K562 (cell line): ENCODE results near the gene LUZP1. TPM values are rescaled to one million over a fixed set of nuclear protein-coding genes. Genes with fewer than 3 reads are reported as not detected.
A peak's percentile ranks its signal among the peaks of the same experiment; 100 is the strongest.

ENCODE experiments used
- ATAC-seq: fragments of 200-7000 bp; cut with Tn5 transposase; 3 replicates; pipeline ENCODE4 v1.9.1; 2020; ENCODE audit warnings: moderate library complexity
- BruUV-seq: library from RNA; stranded (reverse); fragments of 400-500 nt; replicated peaks from 2 replicates; lab custom pipeline; 2021; lab: Mats Ljungman, UMichigan
- CTCF ChIA-PET: fragments of 300-600 bp; formaldehyde crosslinking; extraction: SDS; loops from one replicate; lab custom pipeline; 2021; ENCODE audit warnings: low intra/inter-chr PET ratio; lab: Yijun Ruan, JAX
- POLR2A ChIA-PET: fragments of 300-600, 350-650 bp; sonication (Branson Sonifier 250); formaldehyde crosslinking; extraction: SDS; loops from one replicate; lab custom pipeline; 2021; ENCODE audit warnings: antibody characterized with exemption, inconsistent platforms; lab: Yijun Ruan, JAX
- DNase-seq, 4 experiments: peaks; one replicate each; pipeline versions ENCODE4 v3.0.0 to v3.0.0-alpha.2; 2011 to 2018; ENCODE audit warnings: low spot score in 3 of 4, mixed read lengths in 3 of 4; ENCODE audit errors: extremely low read depth in 1 of 4
- FAIRE-seq: peaks from 2 replicates; lab custom pipeline; 2011; peaks lifted over from hg19 to GRCh38; lab: Jason Lieb, UNC
- H2AFZ ChIP-seq: 2 replicates; pipeline ENCODE4 v1.6.0; 2011; ENCODE audit warnings: low read depth, low read length, control low read depth, inconsistent platforms
- H3K27ac ChIP-seq: fragments of 200-600 bp; 3 replicates; pipeline ENCODE4 v1.8.0; 2011; ENCODE audit warnings: low read depth, mild to moderate bottlenecking, control low read depth, inconsistent platforms, low read length, moderate library complexity, mixed read lengths; ENCODE audit errors: extremely low read depth
- H3K27me3 ChIP-seq, 2 experiments: fragments of 300-600 bp in 1 of 2; 2 replicates in 1 of 2; 3 replicates in 1 of 2; pipeline versions ENCODE4 v1.6.0 to v1.8.0; 2011; ENCODE audit warnings: inconsistent platforms in 2 of 2, low read length in 2 of 2, mild to moderate bottlenecking in 1 of 2, mixed read lengths in 1 of 2, moderate library complexity in 1 of 2; ENCODE audit not compliant: control insufficient read depth in 2 of 2, insufficient read depth in 2 of 2
- H3K36me3 ChIP-seq: fragments of 300-600 bp; 3 replicates; pipeline ENCODE4 v1.8.0; 2011; ENCODE audit warnings: mild to moderate bottlenecking, low read length, inconsistent platforms; ENCODE audit not compliant: control insufficient read depth, insufficient read depth
- H3K4me1 ChIP-seq, 2 experiments: fragments of 200-600 bp in 1 of 2; replicated peaks in 1 of 2; 2 replicates in 1 of 2; 3 replicates in 1 of 2; pipeline versions ENCODE4 v1.5.1 to v1.8.0; 2011; ENCODE audit warnings: inconsistent platforms in 2 of 2, low read length in 2 of 2, mild to moderate bottlenecking in 1 of 2, mixed read lengths in 1 of 2, moderate library complexity in 1 of 2; ENCODE audit not compliant: control insufficient read depth in 2 of 2, insufficient read depth in 2 of 2
- H3K4me2 ChIP-seq: 2 replicates; pipeline ENCODE4 v1.6.1; 2011; ENCODE audit warnings: low read length, control low read depth, inconsistent platforms, mixed read lengths; ENCODE audit not compliant: insufficient read depth
- H3K4me3 ChIP-seq: fragments of 200-600 bp; sonication (generic), shearing (Covaris generic); 2 replicates; pipeline ENCODE4 v1.5.1; 2016; ENCODE audit warnings: control low read depth, inconsistent platforms
- H3K79me2 ChIP-seq: fragments of 200-600 bp; 3 replicates; pipeline ENCODE4 v1.8.0; 2011; ENCODE audit warnings: low read length, inconsistent platforms; ENCODE audit not compliant: control insufficient read depth, insufficient read depth
- H3K9ac ChIP-seq, 2 experiments: 2 replicates each; pipeline versions ENCODE4 v1.6.0 to v1.6.1; 2011; ENCODE audit warnings: low read depth in 2 of 2, low read length in 2 of 2, control low read depth in 1 of 2, inconsistent platforms in 1 of 2, mild to moderate bottlenecking in 1 of 2, mixed read lengths in 1 of 2; ENCODE audit not compliant: insufficient read depth in 1 of 2
- H3K9me1 ChIP-seq: one replicate; pipeline ENCODE4 v1.6.0; 2011; ENCODE audit warnings: inconsistent platforms, mild to moderate bottlenecking, low read length, moderate library complexity; ENCODE audit not compliant: control insufficient read depth, insufficient read depth
- H3K9me3 ChIP-seq: replicated peaks from 2 replicates; pipeline ENCODE4 v1.5.1; 2011; ENCODE audit warnings: low read depth, low read length, inconsistent platforms; ENCODE audit not compliant: control insufficient read depth, insufficient read depth
- H4K20me1 ChIP-seq: replicated peaks from 2 replicates; pipeline ENCODE4 v1.6.1; 2011; ENCODE audit warnings: low read length, inconsistent platforms, mixed read lengths; ENCODE audit not compliant: control insufficient read depth, insufficient read depth
- NFYB ChIP-seq: IDR thresholded peaks from 2 replicates; pipeline ENCODE4 v1.6.1; 2011; ENCODE audit warnings: mild to moderate bottlenecking, moderate library complexity; ENCODE audit not compliant: insufficient read length; ENCODE audit errors: extremely low read depth
- ZKSCAN1 ChIP-seq: fragments of 150-350 bp; IDR thresholded peaks from 2 replicates; pipeline ENCODE4 v1.6.1; 2016; ENCODE audit warnings: low read depth, low read length
- WGBS: fragments of 100-300 bp; shearing (Covaris generic); methylation state at CpG from one replicate; pipeline ENCODE4 v1.1.6; 2016; ENCODE audit warnings: low coverage, mixed read lengths; ENCODE audit not compliant: insufficient coverage; ENCODE audit errors: missing lambda C conversion rate; 5-methylcytosine and 5-hydroxymethylcytosine counted together
- in situ Hi-C: fragments of 300-500 bp; cut with MboI; formaldehyde crosslinking; loops from 4 replicates; pipeline ENCODE4 v1.15.0; 2018; ENCODE audit warnings: inconsistent platforms, mixed read lengths
- intact Hi-C: fragments of 100-400 bp; cut with micrococcal nuclease; formaldehyde crosslinking; loops from 2 replicates; pipeline ENCODE4 v1.14.2; 2022
- microRNA-seq: library from miRNA; unstranded; fragments of <30 nt; microRNA quantifications from one replicate; pipeline ENCODE4, GENCODE V29; 2018; ENCODE audit warnings: borderline microRNAs expressed
- polyA plus RNA-seq, 8 experiments: library from polyadenylated mRNA; depleted of rRNA in 4 of 8; stranded (reverse) in 5 of 8; unstranded in 3 of 8; fragments of >200 nt; fragmentation: Nextera tagmentation in 2 of 8; fragmentation: Illumina TruSeq in 1 of 8; extraction: Ambion mirVana in 2 of 8; extraction: Trizol in 1 of 8; gene quantifications; 2 replicates each; pipeline versions ENCODE4 v1.2.1 to v1.2.3, GENCODE V29; 2011 to 2014; ENCODE audit warnings: inconsistent platforms in 1 of 8, missing spikeins in 1 of 8
- small RNA-seq: library from RNA; depleted of rRNA; stranded (forward); fragments of <200 nt; gene quantifications from one replicate; pipeline ENCODE3, GENCODE V24; 2014
- total RNA-seq, 7 experiments: library from RNA; depleted of rRNA in 6 of 7; stranded (reverse); fragments of >200 nt in 6 of 7; fragmentation: Illumina TruSeq in 2 of 7; extraction: Trizol in 2 of 7; gene quantifications; 2 replicates each; pipeline versions ENCODE4 v1.2.1 to v1.2.3, GENCODE V29; 2011 to 2021; ENCODE audit warnings: low replicate concordance in 1 of 7

The LUZP1 gene
- total and polyA plus RNA-seq, 9 of the 15 experiments (the other 6 are each of a cell fraction or from before 2014, with no cell fraction given), result 6.5 to 19.1 (median 12.4) TPM

GRCh38 chr1:23035823-23036452 lies 132.7 kb downstream of the LUZP1 start:
- POLR2A ChIA-PET, result interaction anchor here (0.6 kb wide), 1 partner anchor 983 kb away, joined by 3 read pairs; no protein-coding TSS in a partner anchor
- no TSS peak for BruUV-seq
- no peak overlapping the region for H3K4me2 ChIP-seq

More at GRCh38 chr1:23035823-23036452, 132.7 kb downstream of the LUZP1 start:
- Histone ChIP-seq H3K4me3 (no peak overlapping the region), H3K27ac (no peak overlapping the region), H3K4me1 (peaks cover 0 to 7% of the 10 kb centered on the region in 2 experiments; a peak in 1 of 5 replicates), H3K27me3 (no peaks in the 10 kb centered on the region), H3K9me1 (peaks cover 4% of the 10 kb centered on the region), H3K9me3 (no peaks in the 10 kb centered on the region), H3K79me2 (peaks cover 99% of the 10 kb centered on the region), H3K9ac (no peak overlapping the region), H4K20me1 (peaks cover 8% of the 10 kb centered on the region; the same call in 1 of the 2 replicates), H2AFZ (no peak overlapping the region), H3K36me3 (peaks cover 23% of the 10 kb centered on the region; the same call in 1 of the 3 replicates)
- in situ Hi-C loops, result no loop called here
- DNase-seq (no peak), ATAC-seq (no peak), FAIRE-seq (no peak)
- WGBS, result 71% methylated on average over 2 of the region's 2 CpGs
- TF ChIP-seq ZKSCAN1 (peak; percentile 76), NFYB (no peak)
- intact Hi-C loops, result no loop called here
- CTCF ChIA-PET, result no interaction called here

Small RNA genes lying within 50 kb of the gene (microRNA-seq; reads per million reads assigned to microRNA genes)
- gene MIR3115 (0.91 reads per million, percentile 4 among the genes with 10 or more reads in this experiment), gene MIR4419A (not detected)

Small RNA genes lying within 50 kb of the gene (small RNA-seq; reads per million reads assigned to genes)
- 0.44 reads per million, percentile 16 among the genes with 10 or more reads in this experiment for gene MIR3115
- not detected for gene MIR4419A
- not detected for gene RNU6-135P
- not detected for gene RNU6-514P

Other genes with a start within 250 kb of the LUZP1 start
- not detected in 2 replicates for gene LACTBL1, start 196.0 kb downstream of the LUZP1 start, total RNA-seq (2014; rRNA removed)
- gene LACTBL1, start 196.0 kb downstream of the LUZP1 start, total RNA-seq (2014; rRNA removed; fragmentation: Illumina TruSeq; extraction: Trizol), result not detected in 2 replicates
- not detected in 2 replicates for gene LACTBL1, start 196.0 kb downstream of the LUZP1 start, total RNA-seq (2015; rRNA removed; fragmentation: Illumina TruSeq; extraction: Trizol)
- not detected in 2 replicates for gene LACTBL1, start 196.0 kb downstream of the LUZP1 start, total RNA-seq (2021)
- gene LACTBL1, start 196.0 kb downstream of the LUZP1 start, polyA plus RNA-seq (2011; rRNA removed), result not detected in 2 replicates
- not detected in 2 replicates for gene LACTBL1, start 196.0 kb downstream of the LUZP1 start, polyA plus RNA-seq (2014; fragmentation: Illumina TruSeq; extraction: Trizol)
- gene LACTBL1, start 196.0 kb downstream of the LUZP1 start, polyA plus RNA-seq (2014; fragmentation: Nextera tagmentation; extraction: Ambion mirVana), result not detected
- gene LACTBL1, start 196.0 kb downstream of the LUZP1 start, polyA plus RNA-seq (2014; rRNA removed), result not detected in 2 replicates
- gene TEX46, start 153.0 kb downstream of the LUZP1 start, total RNA-seq (2014; rRNA removed), result not detected in 2 replicates
- not detected in 2 replicates for gene TEX46, start 153.0 kb downstream of the LUZP1 start, total RNA-seq (2014; rRNA removed; fragmentation: Illumina TruSeq; extraction: Trizol)
- gene TEX46, start 153.0 kb downstream of the LUZP1 start, total RNA-seq (2015; rRNA removed; fragmentation: Illumina TruSeq; extraction: Trizol), result not detected in 2 replicates
- 0.54 and 0.64 TPM in 2 replicates for gene TEX46, start 153.0 kb downstream of the LUZP1 start, total RNA-seq (2021)
- gene TEX46, start 153.0 kb downstream of the LUZP1 start, polyA plus RNA-seq (2011; rRNA removed), result not detected in 2 replicates
- 0.42 TPM in 1 of 2 replicates, not detected in the other for gene TEX46, start 153.0 kb downstream of the LUZP1 start, polyA plus RNA-seq (2014; fragmentation: Illumina TruSeq; extraction: Trizol)
- not detected for gene TEX46, start 153.0 kb downstream of the LUZP1 start, polyA plus RNA-seq (2014; fragmentation: Nextera tagmentation; extraction: Ambion mirVana)
- gene TEX46, start 153.0 kb downstream of the LUZP1 start, polyA plus RNA-seq (2014; rRNA removed), result 0.54 TPM in 1 of 2 replicates, not detected in the other
- gene KDM1A, start 149.4 kb downstream of the LUZP1 start, total RNA-seq (2014; rRNA removed), result 171 and 175 TPM in 2 replicates
- 167 and 168 TPM in 2 replicates for gene KDM1A, start 149.4 kb downstream of the LUZP1 start, total RNA-seq (2014; rRNA removed; fragmentation: Illumina TruSeq; extraction: Trizol)
- gene KDM1A, start 149.4 kb downstream of the LUZP1 start, total RNA-seq (2015; rRNA removed; fragmentation: Illumina TruSeq; extraction: Trizol), result 181 TPM in 2 replicates
- 151 and 165 TPM in 2 replicates for gene KDM1A, start 149.4 kb downstream of the LUZP1 start, total RNA-seq (2021)
- 176 and 177 TPM in 2 replicates for gene KDM1A, start 149.4 kb downstream of the LUZP1 start, polyA plus RNA-seq (2011; rRNA removed)
- 143 and 168 TPM in 2 replicates for gene KDM1A, start 149.4 kb downstream of the LUZP1 start, polyA plus RNA-seq (2014; fragmentation: Illumina TruSeq; extraction: Trizol)
- gene KDM1A, start 149.4 kb downstream of the LUZP1 start, polyA plus RNA-seq (2014; fragmentation: Nextera tagmentation; extraction: Ambion mirVana), result 10 to 100 TPM; 59.2 to 70.3 TPM
- gene KDM1A, start 149.4 kb downstream of the LUZP1 start, polyA plus RNA-seq (2014; rRNA removed), result 135 and 142 TPM in 2 replicates
- not detected in 2 replicates for gene HTR1D, start 48.6 kb upstream of the LUZP1 start, total RNA-seq (2014; rRNA removed)
- gene HTR1D, start 48.6 kb upstream of the LUZP1 start, total RNA-seq (2014; rRNA removed; fragmentation: Illumina TruSeq; extraction: Trizol), result not detected in 2 replicates
- not detected in 2 replicates for gene HTR1D, start 48.6 kb upstream of the LUZP1 start, total RNA-seq (2015; rRNA removed; fragmentation: Illumina TruSeq; extraction: Trizol)
- gene HTR1D, start 48.6 kb upstream of the LUZP1 start, total RNA-seq (2021), result 0.04 TPM in 1 of 2 replicates, not detected in the other
- 0.04 and 0.08 TPM in 2 replicates for gene HTR1D, start 48.6 kb upstream of the LUZP1 start, polyA plus RNA-seq (2011; rRNA removed)
- 0.09 TPM in 1 of 2 replicates, not detected in the other for gene HTR1D, start 48.6 kb upstream of the LUZP1 start, polyA plus RNA-seq (2014; fragmentation: Illumina TruSeq; extraction: Trizol)
- under 1 TPM in 1 of 2 experiments, not detected in 1; 0.03 TPM for gene HTR1D, start 48.6 kb upstream of the LUZP1 start, polyA plus RNA-seq (2014; fragmentation: Nextera tagmentation; extraction: Ambion mirVana)
- 0.08 and 0.09 TPM in 2 replicates for gene HTR1D, start 48.6 kb upstream of the LUZP1 start, polyA plus RNA-seq (2014; rRNA removed)
- gene HNRNPR, start 175.4 kb upstream of the LUZP1 start, total RNA-seq (2014; rRNA removed), result 212 and 244 TPM in 2 replicates
- gene HNRNPR, start 175.4 kb upstream of the LUZP1 start, total RNA-seq (2014; rRNA removed; fragmentation: Illumina TruSeq; extraction: Trizol), result 301 and 338 TPM in 2 replicates
- gene HNRNPR, start 175.4 kb upstream of the LUZP1 start, total RNA-seq (2015; rRNA removed; fragmentation: Illumina TruSeq; extraction: Trizol), result 321 and 351 TPM in 2 replicates
- 238 and 253 TPM in 2 replicates for gene HNRNPR, start 175.4 kb upstream of the LUZP1 start, total RNA-seq (2021)
- gene HNRNPR, start 175.4 kb upstream of the LUZP1 start, polyA plus RNA-seq (2011; rRNA removed), result 270 and 360 TPM in 2 replicates
- gene HNRNPR, start 175.4 kb upstream of the LUZP1 start, polyA plus RNA-seq (2014; fragmentation: Illumina TruSeq; extraction: Trizol), result 318 and 372 TPM in 2 replicates
- 10 to 100 TPM; 80.9 to 93.4 TPM for gene HNRNPR, start 175.4 kb upstream of the LUZP1 start, polyA plus RNA-seq (2014; fragmentation: Nextera tagmentation; extraction: Ambion mirVana)
- gene HNRNPR, start 175.4 kb upstream of the LUZP1 start, polyA plus RNA-seq (2014; rRNA removed), result 321 and 349 TPM in 2 replicates
- gene ZNF436, start 201.0 kb upstream of the LUZP1 start, total RNA-seq (2014; rRNA removed), result 6.2 and 7.0 TPM in 2 replicates
- gene ZNF436, start 201.0 kb upstream of the LUZP1 start, total RNA-seq (2014; rRNA removed; fragmentation: Illumina TruSeq; extraction: Trizol), result 8.3 and 9.4 TPM in 2 replicates
- gene ZNF436, start 201.0 kb upstream of the LUZP1 start, total RNA-seq (2015; rRNA removed; fragmentation: Illumina TruSeq; extraction: Trizol), result 11.3 and 11.9 TPM in 2 replicates
- gene ZNF436, start 201.0 kb upstream of the LUZP1 start, total RNA-seq (2021), result 6.9 and 7.4 TPM in 2 replicates
- gene ZNF436, start 201.0 kb upstream of the LUZP1 start, polyA plus RNA-seq (2011; rRNA removed), result 8.0 and 9.7 TPM in 2 replicates
- gene ZNF436, start 201.0 kb upstream of the LUZP1 start, polyA plus RNA-seq (2014; fragmentation: Illumina TruSeq; extraction: Trizol), result 6.8 and 7.3 TPM in 2 replicates
- gene ZNF436, start 201.0 kb upstream of the LUZP1 start, polyA plus RNA-seq (2014; fragmentation: Nextera tagmentation; extraction: Ambion mirVana), result 1 to 10 TPM; 2.1 to 3.3 TPM
- 3.8 and 4.5 TPM in 2 replicates for gene ZNF436, start 201.0 kb upstream of the LUZP1 start, polyA plus RNA-seq (2014; rRNA removed)